WTC11 (cell line): ENCODE measurements around the gene EME2.

ENCODE experiments used
- CREB1 ChIP-seq: sonication (generic); formaldehyde crosslinking; IDR thresholded peaks from 2 replicates; pipeline ENCODE4 v1.8.0; 2023; ENCODE audit warnings: mild to moderate bottlenecking, missing genetic modification reagents
- CREM ChIP-seq: sonication (generic); formaldehyde crosslinking; IDR thresholded peaks from 2 replicates; pipeline ENCODE4 v1.8.1; 2022; ENCODE audit warnings: mild to moderate bottlenecking, missing genetic modification reagents, moderate library complexity
- IRF2 ChIP-seq: sonication (generic); formaldehyde crosslinking; IDR thresholded peaks from 2 replicates; pipeline ENCODE4 v1.8.0; 2022; ENCODE audit warnings: low read depth, missing genetic modification reagents, borderline replicate concordance
- JUN ChIP-seq: sonication (generic); formaldehyde crosslinking; IDR thresholded peaks from 2 replicates; pipeline ENCODE4 v1.8.0; 2023; ENCODE audit warnings: mild to moderate bottlenecking, missing genetic modification reagents
- NFYB ChIP-seq: sonication (generic); formaldehyde crosslinking; conservative IDR thresholded peaks from 2 replicates; pipeline ENCODE4 v1.8.0; 2022; ENCODE audit warnings: low read depth, missing genetic modification reagents
- SMAD3 ChIP-seq: sonication (generic); formaldehyde crosslinking; IDR thresholded peaks from 2 replicates; pipeline ENCODE4 v1.8.0; 2022; ENCODE audit warnings: missing genetic modification reagents, mild to moderate bottlenecking, borderline replicate concordance
- SP1 ChIP-seq: sonication (generic); formaldehyde crosslinking; conservative IDR thresholded peaks from 2 replicates; pipeline ENCODE4 v1.8.1; 2022; ENCODE audit warnings: missing genetic modification reagents
- ZNF671 ChIP-seq: fragments of 250-450 bp; sonication (Bioruptor Pico); IDR thresholded peaks from 2 replicates; pipeline ENCODE4 v1.8.0; 2021; ENCODE audit warnings: mild to moderate bottlenecking
- TF ChIP-seq, protein P1 (sequence below): sonication (generic); formaldehyde crosslinking; IDR thresholded peaks from 2 replicates; pipeline ENCODE4 v1.8.1; 2022; ENCODE audit warnings: low read depth, missing genetic modification reagents, borderline replicate concordance
- TF ChIP-seq, protein P2 (sequence below): sonication (generic); formaldehyde crosslinking; IDR thresholded peaks from 2 replicates; pipeline ENCODE4 v1.8.1; 2023; ENCODE audit warnings: mild to moderate bottlenecking, moderate library complexity, missing genetic modification reagents
- TF ChIP-seq, protein P3 (sequence below): sonication (generic); formaldehyde crosslinking; IDR thresholded peaks from 2 replicates; pipeline ENCODE4 v1.8.1; 2023; ENCODE audit warnings: mild to moderate bottlenecking, missing genetic modification reagents
- TF ChIP-seq, protein P4 (sequence below): fragments of 200-600 bp; IDR thresholded peaks from 2 replicates; pipeline ENCODE4 v1.8.0; 2022; ENCODE audit warnings: antibody characterized with exemption

DNA sequence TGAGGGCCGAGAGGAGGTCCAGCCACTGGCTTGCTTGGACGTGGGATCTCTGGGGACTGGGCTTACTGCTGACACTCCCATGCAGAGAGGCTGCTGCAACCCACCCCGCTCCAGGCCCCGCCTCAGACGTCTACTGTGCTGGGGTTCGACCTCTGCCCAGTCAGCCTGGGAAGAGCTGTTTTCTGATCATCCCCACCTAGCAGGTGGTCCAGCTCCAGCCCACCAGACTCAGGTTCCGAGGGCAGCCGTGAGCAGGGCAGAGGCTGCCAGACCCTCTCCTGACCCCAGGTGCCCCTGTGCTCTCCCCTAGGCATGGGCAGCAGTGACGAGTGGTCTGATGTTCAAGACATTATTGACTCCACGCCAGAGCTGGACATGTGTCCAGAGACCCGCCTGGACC is 24.7 kb upstream of the EME2 start:
- TF ChIP-seq, protein P1, sequence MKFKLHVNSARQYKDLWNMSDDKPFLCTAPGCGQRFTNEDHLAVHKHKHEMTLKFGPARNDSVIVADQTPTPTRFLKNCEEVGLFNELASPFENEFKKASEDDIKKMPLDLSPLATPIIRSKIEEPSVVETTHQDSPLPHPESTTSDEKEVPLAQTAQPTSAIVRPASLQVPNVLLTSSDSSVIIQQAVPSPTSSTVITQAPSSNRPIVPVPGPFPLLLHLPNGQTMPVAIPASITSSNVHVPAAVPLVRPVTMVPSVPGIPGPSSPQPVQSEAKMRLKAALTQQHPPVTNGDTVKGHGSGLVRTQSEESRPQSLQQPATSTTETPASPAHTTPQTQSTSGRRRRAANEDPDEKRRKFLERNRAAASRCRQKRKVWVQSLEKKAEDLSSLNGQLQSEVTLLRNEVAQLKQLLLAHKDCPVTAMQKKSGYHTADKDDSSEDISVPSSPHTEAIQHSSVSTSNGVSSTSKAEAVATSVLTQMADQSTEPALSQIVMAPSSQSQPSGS, result no peak
- no peak for TF ChIP-seq CREB1
- TF ChIP-seq SMAD3, result no peak
- no peak for TF ChIP-seq JUN (CRISPR knock-in tag)
- no peak for TF ChIP-seq IRF2 (CRISPR knock-in tag)
- TF ChIP-seq CREM (CRISPR knock-in tag), result no peak
- TF ChIP-seq ZNF671 (CRISPR knock-in tag), result no peak
- TF ChIP-seq, protein P2, sequence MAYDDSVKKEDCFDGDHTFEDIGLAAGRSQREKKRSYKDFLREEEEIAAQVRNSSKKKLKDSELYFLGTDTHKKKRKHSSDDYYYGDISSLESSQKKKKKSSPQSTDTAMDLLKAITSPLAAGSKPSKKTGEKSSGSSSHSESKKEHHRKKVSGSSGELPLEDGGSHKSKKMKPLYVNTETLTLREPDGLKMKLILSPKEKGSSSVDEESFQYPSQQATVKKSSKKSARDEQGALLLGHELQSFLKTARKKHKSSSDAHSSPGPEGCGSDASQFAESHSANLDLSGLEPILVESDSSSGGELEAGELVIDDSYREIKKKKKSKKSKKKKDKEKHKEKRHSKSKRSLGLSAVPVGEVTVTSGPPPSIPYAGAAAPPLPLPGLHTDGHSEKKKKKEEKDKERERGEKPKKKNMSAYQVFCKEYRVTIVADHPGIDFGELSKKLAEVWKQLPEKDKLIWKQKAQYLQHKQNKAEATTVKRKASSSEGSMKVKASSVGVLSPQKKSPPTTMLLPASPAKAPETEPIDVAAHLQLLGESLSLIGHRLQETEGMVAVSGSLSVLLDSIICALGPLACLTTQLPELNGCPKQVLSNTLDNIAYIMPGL, result no peak
- TF ChIP-seq, protein P3, sequence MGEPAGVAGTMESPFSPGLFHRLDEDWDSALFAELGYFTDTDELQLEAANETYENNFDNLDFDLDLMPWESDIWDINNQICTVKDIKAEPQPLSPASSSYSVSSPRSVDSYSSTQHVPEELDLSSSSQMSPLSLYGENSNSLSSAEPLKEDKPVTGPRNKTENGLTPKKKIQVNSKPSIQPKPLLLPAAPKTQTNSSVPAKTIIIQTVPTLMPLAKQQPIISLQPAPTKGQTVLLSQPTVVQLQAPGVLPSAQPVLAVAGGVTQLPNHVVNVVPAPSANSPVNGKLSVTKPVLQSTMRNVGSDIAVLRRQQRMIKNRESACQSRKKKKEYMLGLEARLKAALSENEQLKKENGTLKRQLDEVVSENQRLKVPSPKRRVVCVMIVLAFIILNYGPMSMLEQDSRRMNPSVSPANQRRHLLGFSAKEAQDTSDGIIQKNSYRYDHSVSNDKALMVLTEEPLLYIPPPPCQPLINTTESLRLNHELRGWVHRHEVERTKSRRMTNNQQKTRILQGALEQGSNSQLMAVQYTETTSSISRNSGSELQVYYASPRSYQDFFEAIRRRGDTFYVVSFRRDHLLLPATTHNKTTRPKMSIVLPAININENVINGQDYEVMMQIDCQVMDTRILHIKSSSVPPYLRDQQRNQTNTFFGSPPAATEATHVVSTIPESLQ (CRISPR knock-in tag), result no peak
- no peak for TF ChIP-seq NFYB (CRISPR knock-in tag)
- TF ChIP-seq, protein P4, sequence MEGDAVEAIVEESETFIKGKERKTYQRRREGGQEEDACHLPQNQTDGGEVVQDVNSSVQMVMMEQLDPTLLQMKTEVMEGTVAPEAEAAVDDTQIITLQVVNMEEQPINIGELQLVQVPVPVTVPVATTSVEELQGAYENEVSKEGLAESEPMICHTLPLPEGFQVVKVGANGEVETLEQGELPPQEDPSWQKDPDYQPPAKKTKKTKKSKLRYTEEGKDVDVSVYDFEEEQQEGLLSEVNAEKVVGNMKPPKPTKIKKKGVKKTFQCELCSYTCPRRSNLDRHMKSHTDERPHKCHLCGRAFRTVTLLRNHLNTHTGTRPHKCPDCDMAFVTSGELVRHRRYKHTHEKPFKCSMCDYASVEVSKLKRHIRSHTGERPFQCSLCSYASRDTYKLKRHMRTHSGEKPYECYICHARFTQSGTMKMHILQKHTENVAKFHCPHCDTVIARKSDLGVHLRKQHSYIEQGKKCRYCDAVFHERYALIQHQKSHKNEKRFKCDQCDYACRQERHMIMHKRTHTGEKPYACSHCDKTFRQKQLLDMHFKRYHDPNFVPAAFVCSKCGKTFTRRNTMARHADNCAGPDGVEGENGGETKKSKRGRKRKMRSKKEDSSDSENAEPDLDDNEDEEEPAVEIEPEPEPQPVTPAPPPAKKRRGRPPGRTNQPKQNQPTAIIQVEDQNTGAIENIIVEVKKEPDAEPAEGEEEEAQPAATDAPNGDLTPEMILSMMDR, result no peak
- TF ChIP-seq SP1 (CRISPR knock-in tag), result no peak
